GM23248 (cell line): Measurements from ENCODE around the gene RCOR1. TPM values are rescaled to one million over a fixed set of nuclear protein-coding genes. Genes with fewer than 3 reads are reported as not detected.
A peak's percentile ranks its signal among the peaks of the same experiment; 100 is the strongest.
"Not testable (repeated sequence)": the region's sequence is repeated elsewhere in the genome, so short reads cannot be mapped to it uniquely, and the experiment has no call there.

Source experiments
- DNase-seq: peaks from one replicate; pipeline ENCODE4 v3.0.0-alpha.2; 2015
- H2AFZ ChIP-seq: fragments of 200-600 bp; sonication (generic); 2 replicates; pipeline ENCODE4 v1.6.1; 2016; ENCODE audit warnings: antibody characterized with exemption
- H3F3A ChIP-seq: fragments of 200-600 bp; sonication (generic); 2 replicates; pipeline ENCODE4 v1.6.1; 2016; ENCODE audit warnings: mild to moderate bottlenecking, antibody characterized with exemption, mixed run types; ENCODE audit not compliant: insufficient read depth
- H3K27ac ChIP-seq: fragments of 200-600 bp; sonication (generic); 2 replicates; pipeline ENCODE4 v1.5.1; 2016; ENCODE audit warnings: mild to moderate bottlenecking
- H3K27me3 ChIP-seq: fragments of 200-600 bp; sonication (generic); replicated peaks from 2 replicates; pipeline ENCODE4 v1.6.1; 2016; ENCODE audit warnings: mild to moderate bottlenecking; ENCODE audit not compliant: insufficient read depth
- H3K36me3 ChIP-seq: fragments of 200-600 bp; sonication (generic); 2 replicates; pipeline ENCODE4 v1.6.1; 2016; ENCODE audit warnings: low read depth, mild to moderate bottlenecking
- H3K4me1 ChIP-seq: fragments of 200-600 bp; sonication (generic); 2 replicates; pipeline ENCODE4 v1.6.1; 2016; ENCODE audit warnings: mild to moderate bottlenecking; ENCODE audit not compliant: insufficient read depth
- H3K4me2 ChIP-seq: fragments of 200-600 bp; sonication (generic); one replicate; pipeline ENCODE4 v1.6.1; 2016; ENCODE audit warnings: mild to moderate bottlenecking; ENCODE audit not compliant: unreplicated experiment
- H3K4me3 ChIP-seq: fragments of 200-600 bp; sonication (generic); 2 replicates; pipeline ENCODE4 v1.5.1; 2016; ENCODE audit warnings: mild to moderate bottlenecking
- H3K79me2 ChIP-seq: fragments of 200-600 bp; sonication (generic); 2 replicates; pipeline ENCODE4 v1.6.1; 2016; ENCODE audit warnings: mild to moderate bottlenecking; ENCODE audit not compliant: insufficient read depth
- H3K9ac ChIP-seq: fragments of 200-600 bp; sonication (generic); 2 replicates; pipeline ENCODE4 v1.6.1; 2016; ENCODE audit warnings: mild to moderate bottlenecking
- H3K9me2 ChIP-seq: fragments of 200-600 bp; sonication (generic); 2 replicates; pipeline ENCODE4 v1.6.1; 2016; ENCODE audit warnings: mixed run types, mild to moderate bottlenecking, moderate library complexity; ENCODE audit not compliant: insufficient read depth
- H3K9me3 ChIP-seq: fragments of 200-600 bp; sonication (generic); one replicate; pipeline ENCODE4 v1.6.1; 2017; ENCODE audit warnings: low read depth
- H4K20me1 ChIP-seq: fragments of 200-600 bp; sonication (generic); 2 replicates; pipeline ENCODE4 v1.6.0; 2016; ENCODE audit not compliant: insufficient read depth
- EZH2 ChIP-seq: fragments of 200-600 bp; sonication (generic); IDR thresholded peaks from 2 replicates; pipeline ENCODE4 v1.6.1; 2018; ENCODE audit warnings: antibody characterized with exemption, mild to moderate bottlenecking; ENCODE audit not compliant: insufficient read depth, poor library complexity, severe bottlenecking
- EZH2phosphoT487 ChIP-seq: fragments of 200-600 bp; sonication (generic); IDR thresholded peaks from 2 replicates; pipeline ENCODE4 v1.6.1; 2018; ENCODE audit warnings: antibody characterized with exemption, moderate library complexity, mild to moderate bottlenecking, low read depth; ENCODE audit not compliant: insufficient read depth
- WGBS, 2 experiments: methylation state at CpG; one replicate each; pipeline ENCODE4 v1.1.6; 2015 to 2017; ENCODE audit warnings: low lambda C conversion rate in 2 of 2, low coverage in 1 of 2; ENCODE audit errors: missing lambda C conversion rate in 2 of 2; 5-methylcytosine and 5-hydroxymethylcytosine counted together
- in situ Hi-C: fragments of 300-500 bp; cut with MboI; formaldehyde crosslinking; loops from 2 replicates; pipeline ENCODE4 v1.15.0; 2020
- polyA plus RNA-seq: library from polyadenylated mRNA; unstranded; fragments of >200 nt; fragmentation: Nextera tagmentation; extraction: Ambion mirVana; gene quantifications from 2 replicates; pipeline ENCODE4 v1.2.1, GENCODE V29; 2016
- total RNA-seq: library from RNA; depleted of rRNA; stranded (reverse); fragments of >200 nt; shearing (Covaris generic); gene quantifications from 2 replicates; pipeline ENCODE4 v1.2.3, GENCODE V29; 2014

RCOR1 gene
- total and polyA plus RNA-seq, 2 experiments from 2014 or later = 3.2 to 15.6 TPM

DNA sequence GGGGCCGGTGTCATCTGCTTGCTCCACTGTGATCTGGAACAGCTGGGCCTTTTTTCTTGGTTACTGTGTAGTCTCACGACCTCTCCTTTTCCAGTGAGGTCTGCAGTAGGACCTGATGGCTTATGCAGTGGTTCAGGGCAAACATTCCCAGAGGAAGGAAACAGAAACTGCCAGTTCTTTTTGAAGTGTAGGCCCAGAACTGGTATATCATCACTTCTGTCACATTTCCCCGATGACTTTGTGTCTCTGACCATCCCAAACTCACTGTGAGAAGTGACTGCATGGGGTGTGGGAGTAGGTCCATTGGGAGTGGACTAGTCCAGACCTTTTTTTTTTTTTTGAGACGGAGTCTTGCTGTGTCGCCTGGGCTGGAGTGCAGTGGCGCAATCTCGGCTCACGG lies 38.4 kb downstream of the RCOR1 start:
- no peaks in the 10 kb centered on the region for H3K9me2 ChIP-seq
- no peaks in the 10 kb centered on the region; the same call in 1 of the 2 replicates for H3K36me3 ChIP-seq
- H4K20me1 ChIP-seq = peaks cover 2% of the 10 kb centered on the region
- H3K27ac ChIP-seq = no peak overlapping the region
- no peak overlapping the region for H3K4me2 ChIP-seq
- no peak overlapping the region for H3K9ac ChIP-seq
- no peaks in the 10 kb centered on the region for H3K9me3 ChIP-seq
- no peaks in the 10 kb centered on the region for H3F3A ChIP-seq
- no peak overlapping the region for H2AFZ ChIP-seq
- H3K79me2 ChIP-seq = peaks cover 99% of the 10 kb centered on the region
- H3K27me3 ChIP-seq = no peaks in the 10 kb centered on the region
- no peak overlapping the region for H3K4me3 ChIP-seq
- H3K4me1 ChIP-seq = peaks cover 5% of the 10 kb centered on the region
- in situ Hi-C loops = no loop called here
- TF ChIP-seq EZH2phosphoT487 (no peak), EZH2 (no peak)
- no peak for DNase-seq
- 46 to 60% methylated on average over 6 to 8 of the region's 8 CpGs for WGBS, 2 experiments

GRCh38 chr14:102633906-102634595 lies 41.6 kb downstream of the RCOR1 start:
- Histone ChIP-seq H3K4me2 (no peak overlapping the region), H3K9me2 (no peaks in the 10 kb centered on the region), H3F3A (no peaks in the 10 kb centered on the region), H3K9ac (no peak overlapping the region), H3K4me1 (peaks cover 5% of the 10 kb centered on the region), H3K9me3 (no peaks in the 10 kb centered on the region), H4K20me1 (peaks cover 2% of the 10 kb centered on the region; the same call in 1 of the 2 replicates), H2AFZ (no peak overlapping the region), H3K27ac (no peak overlapping the region), H3K36me3 (no peaks in the 10 kb centered on the region), H3K27me3 (no peaks in the 10 kb centered on the region), H3K79me2 (peaks cover 99% of the 10 kb centered on the region), H3K4me3 (no peak overlapping the region)
- TF ChIP-seq EZH2phosphoT487 (no peak), EZH2 (no peak)
- in situ Hi-C loops = no loop called here
- DNase-seq = no peak
- 73 to 75% methylated on average over 4 of the region's 4 CpGs for WGBS, 2 experiments

GRCh38 chr14:102639611-102640010 lies 47.2 kb downstream of the RCOR1 start:
- Histone ChIP-seq H3K79me2 (peaks cover 100% of the 10 kb centered on the region), H3F3A (peaks cover 19% of the 10 kb centered on the region), H3K4me1 (peaks cover 16% of the 10 kb centered on the region)
- H3K4me2 ChIP-seq, H3K9me3 ChIP-seq, H2AFZ ChIP-seq, H3K9me2 ChIP-seq, H3K9ac ChIP-seq, H4K20me1 ChIP-seq, H3K27ac ChIP-seq, H3K36me3 ChIP-seq, DNase-seq, in situ Hi-C loops, H3K27me3 ChIP-seq, H3K4me3 ChIP-seq: not testable (repeated sequence)
- WGBS, 2 experiments = 91 to 92% methylated on average over 6 of the region's 6 CpGs

GRCh38 chr14:102644523-102644922 lies 52.1 kb downstream of the RCOR1 start:
- Histone ChIP-seq H3K79me2 (peaks cover 100% of the 10 kb centered on the region), H3K36me3 (no peaks in the 10 kb centered on the region), H3K27ac (peak overlapping the region; percentile 84), H2AFZ (no peak overlapping the region), H3K27me3 (no peaks in the 10 kb centered on the region), H3K9me3 (no peaks in the 10 kb centered on the region), H3K4me2 (peak overlapping the region; percentile 6), H3K9ac (peak overlapping the region; percentile 61), H3K4me1 (peaks cover 39% of the 10 kb centered on the region), H3K9me2 (no peaks in the 10 kb centered on the region), H3K4me3 (no peak overlapping the region), H4K20me1 (peaks cover 4% of the 10 kb centered on the region; the same call in 1 of the 2 replicates), H3F3A (peaks cover 43% of the 10 kb centered on the region)
- 59 to 65% methylated on average over 3 of the region's 3 CpGs for WGBS, 2 experiments
- in situ Hi-C loops = no loop called here
- TF ChIP-seq EZH2 (no peak), EZH2phosphoT487 (no peak)
- DNase-seq = no peak
